NCI-H146 treated with DMSO at 0.1 percent for 48 hours (cell line): ENCODE measurements around the gene NHSL2.
"Not testable (repeated sequence)": the region's sequence is repeated elsewhere in the genome, so short reads cannot be mapped to it uniquely, and the experiment has no call there.

Source experiments
- DNase-seq: peaks from one replicate; lab custom pipeline; 2025; ENCODE audit not compliant: unreplicated experiment; lab: John Stamatoyannopoulos, UW

NHSL2 gene

GRCh38 chrX:71910643-71910985 is at the start of gene NHSL2:
NHSL2 (plus strand) TSS chrX:71910845.
- no peak for DNase-seq

- DNase-seq: no peak
Observed at GRCh38 chrX:71867680-71868079, 43.0 kb upstream of the NHSL2 start.

GRCh38 chrX:71869566-71869965 is 41.1 kb upstream of the NHSL2 start:
- not testable (repeated sequence) for DNase-seq

GRCh38 chrX:71870208-71871098 is 40.2 kb upstream of the NHSL2 start:
- DNase-seq: no peak

- DNase-seq: no peak
Observed at GRCh38 chrX:71871367-71871766, 39.3 kb upstream of the NHSL2 start.

GRCh38 chrX:71872542-71873458 is 37.8 kb upstream of the NHSL2 start:
- DNase-seq: no peak

GRCh38 chrX:71873459-71873833 is 37.2 kb upstream of the NHSL2 start:
- DNase-seq: no peak

- DNase-seq: not testable (repeated sequence)
Observed at GRCh38 chrX:71876841-71877240, 33.8 kb upstream of the NHSL2 start.

GRCh38 chrX:71885099-71885498 is 25.5 kb upstream of the NHSL2 start:
- DNase-seq: no peak

GRCh38 chrX:71895607-71896006 is 15.0 kb upstream of the NHSL2 start:
- no peak for DNase-seq

- DNase-seq: no peak
Observed at GRCh38 chrX:71906144-71906543, 4.5 kb upstream of the NHSL2 start.

GRCh38 chrX:71908387-71908786 is 2.3 kb upstream of the NHSL2 start:
- DNase-seq: no peak

- DNase-seq: no peak
Observed at GRCh38 chrX:71909956-71910355, 689 bp upstream of the NHSL2 start.

- no peak for DNase-seq
Observed at GRCh38 chrX:71910986-71911730, 513 bp downstream of the NHSL2 start.

GRCh38 chrX:71911731-71912050 is 1.0 kb downstream of the NHSL2 start:
- DNase-seq: no peak

- DNase-seq: no peak
Observed at GRCh38 chrX:71912156-71912555, 1.5 kb downstream of the NHSL2 start.

- no peak for DNase-seq
Observed at GRCh38 chrX:71913156-71913950, 2.7 kb downstream of the NHSL2 start.

GRCh38 chrX:71917621-71918343 is 7.1 kb downstream of the NHSL2 start:
- DNase-seq: no peak

GRCh38 chrX:71919431-71919830 is 8.8 kb downstream of the NHSL2 start:
- no peak for DNase-seq

GRCh38 chrX:71919886-71920285 is 9.2 kb downstream of the NHSL2 start:
- DNase-seq: no peak
